GM18505 (cell line): ENCODE data around the gene CDH11.

Experiments used
- ATAC-seq: cut with Tn5 transposase; IDR thresholded peaks from one replicate; pipeline ENCODE4 v1.9.1; 2021; ENCODE audit not compliant: unreplicated experiment
- POLR2A ChIP-seq: IDR thresholded peaks from 4 replicates; pipeline ENCODE4 v1.6.1; 2011; ENCODE audit warnings: borderline replicate concordance; ENCODE audit not compliant: insufficient read depth, insufficient read length; ENCODE audit errors: extremely low read depth

Gene CDH11

DNA sequence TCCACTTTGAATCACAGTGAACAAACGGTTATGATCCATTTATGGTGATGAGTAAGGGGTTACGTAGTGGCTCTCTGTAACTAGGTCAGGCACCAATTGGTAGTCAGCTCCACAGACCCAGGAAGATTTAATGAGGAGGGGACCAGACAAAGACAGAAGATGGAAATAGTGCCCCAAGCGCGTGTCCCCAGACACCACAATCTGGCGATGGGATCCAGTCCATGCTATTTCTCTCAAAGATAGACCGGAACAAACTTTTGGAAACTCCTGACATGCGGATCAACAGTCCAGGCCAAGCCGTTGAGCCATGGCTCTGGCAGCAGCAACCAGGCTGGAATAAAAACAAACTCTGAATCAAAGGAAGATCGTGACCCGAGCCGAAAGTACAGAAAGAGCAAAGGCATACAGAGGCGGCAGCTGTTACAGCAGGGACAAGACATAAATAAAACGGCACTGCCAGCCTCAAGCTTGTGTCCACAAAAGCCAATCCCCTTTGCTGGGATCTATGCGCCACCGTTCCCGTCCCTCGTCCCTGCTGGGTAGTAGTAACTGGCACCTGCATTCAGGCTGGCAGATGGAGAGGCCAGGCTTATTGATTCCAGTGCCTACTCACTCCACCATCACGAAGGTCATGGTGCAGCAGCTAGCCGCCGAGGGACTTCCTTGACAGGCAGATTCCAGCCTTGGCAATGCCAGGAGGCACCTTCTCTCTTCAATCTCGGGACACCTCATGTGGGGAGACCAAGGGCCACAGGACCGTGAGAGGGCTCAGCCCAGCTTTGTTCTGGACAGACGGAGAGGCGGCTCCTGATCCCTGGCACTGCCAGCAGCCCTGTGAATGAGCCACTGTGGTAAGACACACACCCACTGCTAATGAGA is 50.2 kb downstream of the CDH11 start:
- ATAC-seq, result no peak
- TF ChIP-seq POLR2A, result no peak

DNA sequence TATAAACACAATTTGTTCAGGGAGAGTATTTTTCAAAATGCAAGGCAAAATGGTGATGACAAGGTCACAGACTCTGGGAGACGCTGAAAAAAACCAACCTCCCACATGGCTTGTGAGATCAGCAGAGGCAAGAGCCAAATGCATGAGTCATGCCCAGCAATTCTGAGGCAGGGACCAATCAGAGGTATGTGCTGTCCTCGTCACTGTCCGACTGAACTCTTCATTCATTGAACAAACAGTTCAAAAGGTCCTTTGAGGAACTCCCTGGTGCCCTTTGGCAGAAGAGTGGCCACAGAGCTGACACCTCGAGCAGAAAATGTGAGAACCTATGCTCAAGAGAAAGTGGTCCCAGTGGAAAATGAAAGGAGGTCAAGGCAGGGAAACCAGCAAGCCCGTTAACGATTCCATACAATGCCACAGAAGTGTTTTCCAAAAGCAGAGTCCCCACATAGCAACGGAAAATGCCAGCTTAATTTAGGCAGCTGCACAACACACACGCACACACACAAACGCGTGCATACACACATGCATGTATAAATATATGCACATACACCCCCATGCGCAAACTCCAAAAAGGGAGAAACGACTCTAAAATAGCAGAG is 50.9 kb downstream of the CDH11 start:
- ATAC-seq, result no peak
- TF ChIP-seq POLR2A, result no peak

DNA sequence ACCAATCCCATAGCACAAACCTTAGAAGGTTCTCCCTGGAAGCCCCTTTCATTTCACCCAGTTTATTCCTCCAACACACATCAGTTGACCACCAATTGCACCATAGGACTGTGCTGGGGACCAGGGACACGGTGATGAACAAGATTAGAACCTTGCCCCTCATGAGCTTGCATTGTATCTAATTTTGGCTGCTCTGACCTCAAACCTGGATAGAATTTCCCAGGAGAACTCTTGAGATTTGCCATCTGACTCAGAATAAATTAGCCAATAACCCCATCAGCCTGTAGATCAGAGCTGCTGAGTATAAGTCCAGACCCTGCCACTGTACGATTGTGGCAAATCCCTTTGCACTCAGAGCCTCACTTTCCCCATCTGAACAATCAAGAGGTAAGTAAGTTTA is 52.1 kb downstream of the CDH11 start:
- ATAC-seq, result no peak

DNA sequence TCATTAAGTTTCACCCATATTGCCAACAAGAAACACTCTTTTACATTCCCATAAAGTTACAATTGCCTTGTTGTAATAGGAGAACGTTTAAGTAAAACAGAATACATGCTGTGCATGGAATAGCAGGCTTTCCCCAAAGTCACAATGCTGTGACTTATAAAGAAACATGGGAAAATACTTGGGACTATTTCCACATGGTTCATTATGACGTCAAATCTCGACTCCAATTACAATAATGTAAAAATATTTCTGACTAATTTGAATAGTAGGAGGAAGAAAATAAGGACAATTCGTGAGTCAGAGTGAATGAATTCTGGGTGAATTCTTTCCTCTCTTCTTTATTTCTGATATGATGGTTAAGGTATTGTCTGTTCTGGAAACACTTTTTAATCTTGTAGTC is 52.8 kb downstream of the CDH11 start:
- TF ChIP-seq POLR2A, result no peak
- ATAC-seq, result no peak

More for the DNA sequence above, 52.1 kb downstream of the CDH11 start:
- no peak for TF ChIP-seq POLR2A

DNA sequence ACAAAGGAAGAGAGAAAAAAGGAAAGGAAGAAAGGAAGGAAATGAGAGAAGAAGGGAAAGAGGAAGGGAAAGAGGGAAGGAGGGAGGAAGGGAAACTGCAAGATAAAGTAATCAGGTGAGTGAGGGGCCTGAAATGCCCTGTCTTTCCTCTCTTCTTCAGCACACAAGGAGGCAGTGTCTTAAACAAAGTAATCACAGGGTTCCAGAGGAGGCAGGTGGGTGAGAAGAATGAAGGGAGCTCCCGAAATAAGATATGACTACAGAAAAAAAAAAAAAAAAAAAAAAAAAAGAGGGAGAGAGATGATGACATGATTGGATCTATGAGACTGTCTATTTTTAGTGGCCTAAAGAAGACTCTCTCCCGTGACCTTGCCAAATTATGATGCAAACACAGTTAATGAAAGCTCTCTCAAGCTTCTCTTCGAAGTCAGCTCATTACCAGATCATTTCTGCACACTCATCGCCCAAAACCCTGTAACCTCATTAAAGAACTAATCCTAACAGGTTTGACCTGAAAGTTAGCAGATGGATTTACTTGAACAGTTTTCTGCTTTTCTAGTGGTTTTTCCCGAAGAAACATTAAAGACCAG is 53.6 kb downstream of the CDH11 start:
- no peak for ATAC-seq
- TF ChIP-seq POLR2A, result no peak

DNA sequence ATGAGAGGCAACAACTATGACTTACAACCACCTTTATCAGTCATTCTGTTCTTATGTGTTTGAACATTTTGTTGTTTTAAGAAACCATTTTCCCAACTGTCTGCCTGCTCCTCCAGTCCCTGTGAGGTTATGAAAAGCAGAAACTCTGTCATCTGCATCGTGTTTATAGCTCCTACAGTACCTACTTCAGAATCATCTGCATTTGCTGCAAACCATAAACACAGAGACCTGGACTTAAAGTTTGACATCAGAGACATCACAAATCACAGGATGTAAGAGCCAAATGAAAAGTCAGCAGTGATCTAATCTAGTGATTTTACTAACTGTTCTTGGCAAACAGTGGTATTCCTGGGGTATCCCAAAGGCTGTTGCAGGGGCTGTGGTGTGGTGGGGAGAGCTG is 55.2 kb downstream of the CDH11 start:
- ATAC-seq, result no peak
- TF ChIP-seq POLR2A, result no peak

DNA sequence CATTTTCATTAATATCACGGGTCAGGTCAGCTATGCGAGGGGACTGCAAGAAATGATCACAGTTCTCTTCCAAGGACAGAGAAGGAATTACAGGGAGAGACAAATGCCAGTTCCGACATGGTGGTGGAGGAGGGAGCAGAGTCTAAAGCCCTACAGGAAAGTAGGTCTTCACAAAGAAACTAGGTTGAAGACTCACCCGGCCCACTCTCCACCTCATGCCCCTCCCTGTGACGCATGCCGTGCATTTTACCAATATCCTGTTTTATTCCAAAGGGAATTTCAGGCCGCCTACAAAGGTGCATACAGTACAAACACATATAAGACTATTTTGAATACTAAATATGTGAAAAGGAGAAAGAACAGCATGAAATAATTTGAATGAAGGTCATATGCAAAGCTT is 56.8 kb downstream of the CDH11 start:
- no peak for ATAC-seq
- TF ChIP-seq POLR2A, result no peak

DNA sequence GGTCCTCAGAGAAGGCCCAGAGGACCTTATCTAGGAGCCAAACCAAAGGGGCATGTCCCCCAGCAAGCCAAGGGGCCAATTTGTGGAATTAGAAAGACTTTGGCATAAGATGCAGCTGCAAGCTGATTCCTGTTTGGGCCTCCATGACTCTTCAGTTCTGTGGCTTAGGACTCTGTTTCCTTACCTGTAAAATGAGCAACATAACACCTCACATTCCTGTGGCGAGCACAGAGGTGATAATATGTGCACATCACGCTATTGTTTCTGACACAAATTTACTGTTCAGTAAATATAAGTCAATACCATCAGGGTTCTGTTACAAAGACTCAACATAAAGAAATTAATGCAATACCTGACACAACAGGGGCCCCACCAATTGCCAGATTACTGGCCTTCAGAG is 57.7 kb downstream of the CDH11 start:
- ATAC-seq, result no peak
- no peak for TF ChIP-seq POLR2A

DNA sequence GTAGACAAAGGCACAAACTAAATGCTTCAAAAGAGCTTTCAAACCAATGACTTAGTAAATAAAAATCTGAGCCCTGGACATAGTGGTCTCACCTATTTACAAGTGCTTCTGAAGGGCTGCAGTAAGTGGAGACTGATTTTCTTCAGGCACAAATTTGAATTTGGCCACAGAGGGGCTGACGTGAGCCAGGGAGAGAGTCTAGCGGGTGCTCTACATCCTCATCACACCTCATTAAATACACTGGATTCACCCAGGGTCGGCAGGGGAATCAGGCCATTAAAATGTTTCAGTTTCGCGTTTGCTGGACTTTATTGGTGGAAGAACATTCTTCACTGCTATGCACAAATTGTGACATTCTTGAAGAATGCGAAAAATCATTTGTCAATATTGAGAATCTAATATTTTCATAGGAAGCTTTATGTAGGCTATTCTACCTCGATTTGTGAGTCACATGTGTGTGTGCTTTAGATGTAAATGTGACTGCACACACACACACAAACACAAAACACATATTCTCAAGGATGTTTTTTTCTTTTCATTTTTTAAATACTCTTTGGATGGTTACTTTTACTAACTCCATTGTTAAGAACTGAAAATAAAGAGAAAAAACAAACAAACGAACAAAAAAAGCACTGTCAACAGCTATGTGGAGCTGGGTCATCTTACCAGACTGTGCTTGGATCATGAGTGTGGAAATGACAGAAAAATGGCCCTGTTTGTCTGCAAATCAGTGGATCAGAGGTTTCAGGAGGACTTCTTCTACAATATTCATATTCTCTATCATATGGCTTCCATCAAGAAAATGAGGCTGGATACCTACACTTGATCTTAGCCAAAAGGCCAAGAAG is 58.9 kb downstream of the CDH11 start:
- TF ChIP-seq POLR2A, result no peak
- no peak for ATAC-seq

DNA sequence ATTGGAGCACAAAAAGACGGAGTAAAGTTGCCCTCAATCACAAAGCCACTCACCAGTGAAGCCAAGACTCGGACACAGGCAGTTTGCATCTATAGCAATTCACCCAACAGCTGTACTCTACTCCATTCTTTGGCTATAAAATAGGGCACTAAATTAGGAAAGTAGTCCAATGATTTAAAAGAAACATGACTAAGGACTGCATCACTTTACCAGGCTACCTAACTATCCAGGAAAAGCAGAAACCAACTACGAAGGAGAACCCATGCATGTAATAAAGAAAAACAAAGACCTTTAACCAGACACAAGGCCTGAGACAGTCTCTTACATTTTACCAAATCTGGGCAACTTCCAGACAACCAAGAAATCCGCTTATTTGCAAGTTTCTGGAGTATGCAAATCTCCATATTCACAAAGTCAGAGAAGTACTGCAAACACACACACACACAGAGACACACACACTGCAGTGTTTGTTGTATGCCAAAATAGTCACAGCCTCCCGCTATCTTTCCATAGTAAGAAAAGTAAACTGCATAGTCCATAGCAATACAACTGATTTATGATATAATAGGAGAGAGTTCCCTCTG is 59.8 kb downstream of the CDH11 start:
- TF ChIP-seq POLR2A, result no peak

DNA sequence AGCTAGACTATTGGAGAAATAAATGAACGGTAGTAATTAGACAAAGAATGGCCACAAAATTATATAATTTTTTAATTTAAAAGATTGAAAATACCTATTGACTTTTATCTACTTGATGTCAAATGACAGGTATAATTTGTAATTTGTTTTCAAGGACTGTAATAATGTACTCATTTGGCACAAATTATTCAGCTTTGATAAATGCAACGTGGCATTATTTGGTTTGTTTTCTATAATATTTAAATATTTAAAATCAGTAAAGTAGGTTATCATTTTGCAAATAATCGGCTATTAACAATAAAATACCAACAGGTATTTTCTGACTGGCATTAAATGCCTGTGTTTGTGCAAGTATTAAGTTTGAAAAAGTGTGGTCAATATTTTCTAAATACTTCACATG is 60.6 kb downstream of the CDH11 start:
- no peak for ATAC-seq
- TF ChIP-seq POLR2A, result no peak

More for the DNA sequence above, 59.8 kb downstream of the CDH11 start:
- no peak for ATAC-seq

DNA sequence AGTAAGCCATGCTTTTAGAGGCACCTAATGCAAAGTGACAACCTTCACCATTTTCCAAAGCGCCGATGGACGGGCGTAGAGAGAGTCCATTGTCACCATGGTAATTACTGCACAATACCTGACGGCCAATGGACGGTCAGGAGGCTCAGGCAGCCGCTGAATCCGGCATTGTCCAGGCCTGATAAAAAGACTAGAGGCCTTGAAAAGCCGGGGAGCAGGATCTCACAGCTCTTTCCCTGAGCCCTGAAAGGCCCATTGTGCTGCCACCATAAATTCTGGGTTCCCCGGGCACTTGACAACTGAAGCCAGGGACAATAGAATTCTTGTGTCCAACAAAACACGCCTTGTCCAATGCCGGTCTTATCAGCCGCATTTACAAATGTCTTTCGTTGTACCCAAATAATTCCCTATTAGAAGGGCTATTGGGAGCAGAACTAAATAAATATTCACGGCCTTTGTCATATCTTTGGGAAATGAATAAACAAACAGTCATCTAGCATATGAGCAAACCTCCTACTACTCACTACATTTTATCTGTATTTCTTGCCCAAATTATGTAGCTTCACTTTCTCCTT is 62.4 kb downstream of the CDH11 start:
- TF ChIP-seq POLR2A, result no peak
- ATAC-seq, result no peak
